HepG2 (cell line): ENCODE data around the gene SIRPA. TPM values are rescaled to one million over a fixed set of nuclear protein-coding genes. Genes with fewer than 3 reads are reported as not detected.
A peak's percentile ranks its signal among the peaks of the same experiment; 100 is the strongest.

ENCODE experiments used
- BORCS8-MEF2B ChIP-seq: sonication (generic); formaldehyde crosslinking; IDR thresholded peaks from 2 replicates; pipeline ENCODE4 v1.8.0; 2022; ENCODE audit warnings: mild to moderate bottlenecking, missing genetic modification reagents
- DBP ChIP-seq: sonication (generic); formaldehyde crosslinking; IDR thresholded peaks from 2 replicates; pipeline ENCODE4 v1.4.0; 2020; ENCODE audit warnings: missing genetic modification reagents; ENCODE audit errors: not compliant biosample characterization
- DNMT3B ChIP-seq: conservative IDR thresholded peaks from 2 replicates; pipeline ENCODE4 v1.6.1; 2016; ENCODE audit warnings: missing biosample characterization, control low read depth
- KDM4B ChIP-seq: sonication (generic); formaldehyde crosslinking; IDR thresholded peaks from 2 replicates; pipeline ENCODE4 v1.4.0; 2020; ENCODE audit warnings: missing genetic modification reagents
- KLF15 ChIP-seq: sonication (generic); formaldehyde crosslinking; IDR thresholded peaks from 2 replicates; pipeline ENCODE4 v1.8.1; 2023; ENCODE audit warnings: borderline replicate concordance, mild to moderate bottlenecking, inconsistent platforms, missing genetic modification reagents, mixed read lengths
- MNT ChIP-seq: fragments of 450-650 bp; IDR thresholded peaks from 2 replicates; pipeline ENCODE4 v1.6.1; 2016
- NFYB ChIP-seq: sonication (generic); formaldehyde crosslinking; IDR thresholded peaks from 2 replicates; pipeline ENCODE4 v1.4.0; 2020; ENCODE audit warnings: missing genetic modification reagents
- REST ChIP-seq, 2 experiments: IDR thresholded peaks; 2 replicates each; pipeline ENCODE4 v1.6.1; 2011 to 2012; ENCODE audit warnings: low read length in 2 of 2, borderline replicate concordance in 1 of 2, low read depth in 1 of 2, mild to moderate bottlenecking in 1 of 2, moderate library complexity in 1 of 2
- SAP130 ChIP-seq: IDR thresholded peaks from 2 replicates; pipeline ENCODE4 v1.6.1; 2016; ENCODE audit warnings: low read depth
- SOX13 ChIP-seq, 3 experiments: fragments of 450-650 bp in 1 of 3; sonication (generic) in 1 of 3; formaldehyde crosslinking in 1 of 3; IDR thresholded peaks in 2 of 3; conservative IDR thresholded peaks in 1 of 3; 2 replicates each; pipeline versions ENCODE4 v1.5.0 to v1.6.1; 2016 to 2020; ENCODE audit warnings: antibody characterized with exemption in 1 of 3, mild to moderate bottlenecking in 1 of 3, missing compliant biosample characterization in 1 of 3, missing genetic modification reagents in 1 of 3, moderate library complexity in 1 of 3
- SRSF9 ChIP-seq: fragments of 200-400 bp; formaldehyde crosslinking; IDR thresholded peaks from 2 replicates; pipeline ENCODE4 v1.6.1; 2018; ENCODE audit warnings: borderline replicate concordance, mild to moderate bottlenecking, low read depth, low read length; ENCODE audit not compliant: insufficient read depth, poor library complexity, severe bottlenecking
- ZBED4 ChIP-seq: sonication (generic); formaldehyde crosslinking; IDR thresholded peaks from 2 replicates; pipeline ENCODE4 v1.4.0; 2020; ENCODE audit warnings: missing genetic modification reagents, borderline replicate concordance
- ZBTB38 ChIP-seq: sonication (generic); formaldehyde crosslinking; IDR thresholded peaks from 2 replicates; pipeline ENCODE4 v1.5.1; 2020; ENCODE audit warnings: mild to moderate bottlenecking, missing genetic modification reagents
- ZFP41 ChIP-seq: sonication (generic); formaldehyde crosslinking; IDR thresholded peaks from 2 replicates; pipeline ENCODE4 v1.4.0; 2020; ENCODE audit warnings: mild to moderate bottlenecking, missing genetic modification reagents, borderline replicate concordance
- ZNF709 ChIP-seq: sonication (generic); formaldehyde crosslinking; IDR thresholded peaks from 2 replicates; pipeline ENCODE4 v1.5.0; 2020; ENCODE audit warnings: mild to moderate bottlenecking, missing genetic modification reagents
- ZSCAN21 ChIP-seq: sonication (generic); formaldehyde crosslinking; IDR thresholded peaks from 2 replicates; pipeline ENCODE4 v1.8.0; 2022; ENCODE audit warnings: mild to moderate bottlenecking, missing genetic modification reagents, moderate library complexity, borderline replicate concordance
- ZSCAN5A ChIP-seq: sonication (generic); formaldehyde crosslinking; IDR thresholded peaks from 2 replicates; pipeline ENCODE4 v1.8.0; 2022; ENCODE audit warnings: mild to moderate bottlenecking, missing genetic modification reagents, borderline replicate concordance
- polyA plus RNA-seq, 8 experiments: library from polyadenylated mRNA; depleted of rRNA in 3 of 8; stranded (reverse) in 7 of 8; unstranded in 1 of 8; fragments of >200 nt; fragmentation: Illumina TruSeq in 4 of 8; extraction: Trizol in 4 of 8; gene quantifications; 2 replicates each; pipeline versions ENCODE4 v1.2.1 to v1.2.3, GENCODE V29; 2011 to 2016; ENCODE audit warnings: low read depth in 4 of 8, missing spikeins in 1 of 8, mixed read lengths in 1 of 8; ENCODE audit not compliant: insufficient read depth in 1 of 8
- total RNA-seq, 5 experiments: library from RNA; depleted of rRNA; stranded (reverse); fragments of >200 nt; fragmentation: Illumina TruSeq; extraction: Trizol; gene quantifications; 2 replicates each; pipeline ENCODE4 v1.2.3, GENCODE V29; 2016; ENCODE audit warnings: low read depth in 1 of 5

SIRPA gene
- total and polyA plus RNA-seq, 2 of the 13 experiments (the other 11 are each of a cell fraction or from before 2014, with no cell fraction given): 7.2 to 17.6 TPM

GRCh38 chr20:1855109-1855508 lies 40.1 kb upstream of the SIRPA start (continued):
- TF ChIP-seq MNT (no peak), SOX13 (IDR thresholded peaks at IDR 0.05) (no peak), SOX13 (CRISPR knock-in tag; conservative IDR thresholded peaks at IDR 0.05 in 1 of 2, IDR thresholded peaks at IDR 0.05 in 1 of 2) (peak in 1 of 2 experiments; percentile 72; a peak in 2 of 4 replicates), REST (IDR thresholded peaks at IDR 0.05; ENCODE audit: borderline replicate concordance in 1 of 2, low read depth in 1 of 2, low read length in 2 of 2) (0 out of 4 replicates have a peak, but pooled peaks of 1 of the 2 experiments have one; percentile 44), ZSCAN5A (CRISPR knock-in tag) (no peak), SRSF9 (no peak), BORCS8-MEF2B (no peak), ZFP41 (CRISPR knock-in tag) (no peak), NFYB (no peak), KDM4B (no peak), ZSCAN21 (CRISPR knock-in tag) (no peak), ZBTB38 (CRISPR knock-in tag) (no peak), DBP (CRISPR knock-in tag) (no peak), KLF15 (CRISPR knock-in tag) (no peak), DNMT3B (CRISPR knock-in tag) (no peak), ZNF709 (CRISPR knock-in tag) (no peak), SAP130 (CRISPR knock-in tag) (peak; percentile 49; the same call in 1 of the 2 replicates), ZBED4 (CRISPR knock-in tag) (no peak)
